Loucy (cell line): ENCODE results near the gene CLDN34.

Source experiments
- H2AFZ ChIP-seq: fragments of 200-600 bp; sonication (generic); 2 replicates; pipeline ENCODE4 v1.6.0; 2016; ENCODE audit warnings: antibody characterized with exemption, mild to moderate bottlenecking, low read length, moderate library complexity
- H3F3A ChIP-seq: fragments of 200-600 bp; 2 replicates; pipeline ENCODE4 v1.6.0; 2016; ENCODE audit warnings: antibody characterized with exemption, low read depth, mild to moderate bottlenecking
- H3K27me3 ChIP-seq: fragments of 200-600 bp; sonication (generic); 2 replicates; pipeline ENCODE4 v1.6.1; 2014; ENCODE audit warnings: low read length, mild to moderate bottlenecking; ENCODE audit not compliant: insufficient read depth, poor library complexity, severe bottlenecking
- H3K36me3 ChIP-seq: fragments of 200-600 bp; sonication (generic); 2 replicates; pipeline ENCODE4 v1.6.1; 2016; ENCODE audit warnings: low read length; ENCODE audit not compliant: insufficient read depth
- H3K4me1 ChIP-seq: fragments of 200-600 bp; sonication (generic); 2 replicates; pipeline ENCODE4 v1.5.1; 2014; ENCODE audit warnings: low read length, mild to moderate bottlenecking; ENCODE audit not compliant: insufficient read depth, poor library complexity, severe bottlenecking
- H3K4me2 ChIP-seq: fragments of 200-600 bp; sonication (generic); 2 replicates; pipeline ENCODE4 v1.6.0; 2014; ENCODE audit warnings: antibody characterized with exemption, low read length, low read depth, mild to moderate bottlenecking; ENCODE audit not compliant: poor library complexity, severe bottlenecking
- H3K4me3 ChIP-seq: fragments of 200-600 bp; sonication (generic); 2 replicates; pipeline ENCODE4 v1.5.1; 2014; ENCODE audit warnings: low read length, mild to moderate bottlenecking, mixed read lengths; ENCODE audit not compliant: poor library complexity, severe bottlenecking
- H3K79me2 ChIP-seq: fragments of 200-600 bp; sonication (generic); 2 replicates; pipeline ENCODE4 v1.6.1; 2014; ENCODE audit warnings: low read length; ENCODE audit not compliant: insufficient read depth
- H3K9ac ChIP-seq: fragments of 200-600 bp; sonication (generic); 2 replicates; pipeline ENCODE4 v1.6.0; 2014; ENCODE audit warnings: mild to moderate bottlenecking, low read depth, low read length, moderate library complexity; ENCODE audit not compliant: poor library complexity, severe bottlenecking
- H3K9me2 ChIP-seq: fragments of 200-600 bp; sonication (generic); replicated peaks from 2 replicates; pipeline ENCODE4 v1.6.1; 2016; ENCODE audit warnings: low read depth, low read length, mixed read lengths
- H3K9me3 ChIP-seq: fragments of 200-600 bp; sonication (generic); 2 replicates; pipeline ENCODE4 v1.6.1; 2014; ENCODE audit warnings: mild to moderate bottlenecking, antibody characterized with exemption, low read length, low read depth; ENCODE audit not compliant: insufficient read depth
- H4K20me1 ChIP-seq: fragments of 200-600 bp; sonication (generic); 2 replicates; pipeline ENCODE4 v1.6.0; 2014; ENCODE audit warnings: antibody characterized with exemption, low read length, mild to moderate bottlenecking; ENCODE audit not compliant: insufficient read depth, poor library complexity, severe bottlenecking
- CTCF ChIP-seq: fragments of 200-600 bp; sonication (generic); conservative IDR thresholded peaks from 2 replicates; pipeline ENCODE4 v1.5.1; 2014; ENCODE audit warnings: mild to moderate bottlenecking, antibody characterized with exemption, low read length
- EZH2phosphoT487 ChIP-seq: fragments of 200-600 bp; IDR thresholded peaks from 2 replicates; pipeline ENCODE4 v1.6.1; 2018; ENCODE audit warnings: antibody characterized with exemption, mild to moderate bottlenecking, moderate library complexity, borderline replicate concordance

The CLDN34 gene

GRCh38 chrX:9927698-9928482 lies 39.3 kb upstream of the CLDN34 start:
- Histone ChIP-seq H3K9me3 (no peaks in the 10 kb centered on the region), H3K79me2 (no peaks in the 10 kb centered on the region), H2AFZ (no peak overlapping the region), H3K4me1 (no peaks in the 10 kb centered on the region), H3K4me3 (no peak overlapping the region), H3F3A (no peaks in the 10 kb centered on the region), H4K20me1 (no peaks in the 10 kb centered on the region), H3K4me2 (no peak overlapping the region), H3K36me3 (no peaks in the 10 kb centered on the region), H3K9ac (no peak overlapping the region), H3K27me3 (no peaks in the 10 kb centered on the region), H3K9me2 (no peaks in the 10 kb centered on the region)
- no peak for TF ChIP-seq CTCF
- TF ChIP-seq EZH2phosphoT487, result no peak

- H3K9me2 ChIP-seq, result no peaks in the 10 kb centered on the region
- H3F3A ChIP-seq, result no peaks in the 10 kb centered on the region
- H3K4me1 ChIP-seq, result no peaks in the 10 kb centered on the region
- H3K9ac ChIP-seq, result no peak overlapping the region
- no peak overlapping the region for H2AFZ ChIP-seq
- H3K36me3 ChIP-seq, result no peaks in the 10 kb centered on the region
- no peak overlapping the region for H3K4me3 ChIP-seq
- H3K9me3 ChIP-seq, result no peaks in the 10 kb centered on the region
- no peak for TF ChIP-seq EZH2phosphoT487
- no peak for TF ChIP-seq CTCF
- no peaks in the 10 kb centered on the region for H3K79me2 ChIP-seq
- H3K4me2 ChIP-seq, result no peak overlapping the region
- H4K20me1 ChIP-seq, result no peaks in the 10 kb centered on the region
- no peaks in the 10 kb centered on the region for H3K27me3 ChIP-seq
These were observed 31.7 kb upstream of the CLDN34 start for GRCh38 chrX:9935436-9935835.

- no peaks in the 10 kb centered on the region for H3K36me3 ChIP-seq
- H3K4me3 ChIP-seq, result no peak overlapping the region
- H4K20me1 ChIP-seq, result no peaks in the 10 kb centered on the region
- H3K9me3 ChIP-seq, result no peaks in the 10 kb centered on the region
- no peak for TF ChIP-seq EZH2phosphoT487
- no peak for TF ChIP-seq CTCF
- H3K79me2 ChIP-seq, result no peaks in the 10 kb centered on the region
- H3K9me2 ChIP-seq, result no peaks in the 10 kb centered on the region
- H2AFZ ChIP-seq, result no peak overlapping the region
- no peak overlapping the region for H3K4me2 ChIP-seq
- H3K4me1 ChIP-seq, result peaks cover 6% of the 10 kb centered on the region
- no peaks in the 10 kb centered on the region for H3K27me3 ChIP-seq
- no peak overlapping the region for H3K9ac ChIP-seq
- H3F3A ChIP-seq, result no peaks in the 10 kb centered on the region
These were observed 29.4 kb upstream of the CLDN34 start for GRCh38 chrX:9937761-9938160.
